SHP77 (cell line): Measurements from ENCODE around the gene DOCK8.
A peak's percentile ranks its signal among the peaks of the same experiment; 100 is the strongest.

Source experiments
- DNase-seq, 2 experiments: peaks; one replicate each; lab custom pipeline; 2025; lab: John Stamatoyannopoulos, UW

Gene DOCK8

DNA sequence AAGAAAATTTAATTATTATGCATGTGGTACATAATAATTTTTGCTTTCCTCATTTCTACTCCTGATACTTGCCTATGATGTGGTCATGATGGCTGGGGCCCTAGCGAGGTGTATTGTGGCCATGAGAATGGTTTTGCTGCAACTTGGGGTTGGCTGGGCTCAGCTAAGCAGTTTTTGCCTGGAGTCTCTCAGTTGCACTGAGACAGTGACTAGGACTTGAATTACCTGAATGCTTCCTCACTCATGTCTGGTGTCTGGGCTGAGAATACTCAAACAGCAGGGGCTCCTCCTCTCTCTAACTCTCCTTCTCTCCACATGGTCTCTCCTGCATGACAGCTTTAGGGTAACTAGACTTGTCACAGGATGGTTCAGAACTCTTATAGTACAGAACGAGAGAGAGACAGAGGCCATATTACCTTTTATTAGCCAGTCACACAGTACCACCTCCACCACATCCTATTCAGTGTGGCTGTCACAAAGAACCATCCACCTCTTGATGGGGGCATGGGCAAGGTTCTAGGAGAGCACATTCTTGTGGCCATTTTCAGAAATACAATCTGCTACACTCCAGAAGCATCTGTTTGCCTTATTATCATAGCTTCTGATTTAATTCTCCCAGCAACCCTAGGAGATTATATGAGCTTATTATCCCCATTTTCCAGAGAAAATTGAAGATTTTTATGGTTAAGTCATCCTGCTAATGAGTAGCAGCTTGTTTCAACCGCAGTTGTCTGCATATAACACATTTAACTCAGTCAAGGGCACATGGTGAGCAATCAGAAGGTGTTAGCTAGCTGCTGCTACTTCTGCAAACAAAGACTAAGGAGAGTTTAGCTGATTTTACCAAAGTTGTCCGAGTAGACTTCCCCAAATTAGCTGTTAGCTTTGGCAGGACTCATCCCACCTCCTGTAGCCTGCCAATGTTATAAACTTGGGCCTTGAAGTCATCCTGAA is 245.1 kb downstream of the DOCK8 start:
- DNase-seq: no peak

DNA sequence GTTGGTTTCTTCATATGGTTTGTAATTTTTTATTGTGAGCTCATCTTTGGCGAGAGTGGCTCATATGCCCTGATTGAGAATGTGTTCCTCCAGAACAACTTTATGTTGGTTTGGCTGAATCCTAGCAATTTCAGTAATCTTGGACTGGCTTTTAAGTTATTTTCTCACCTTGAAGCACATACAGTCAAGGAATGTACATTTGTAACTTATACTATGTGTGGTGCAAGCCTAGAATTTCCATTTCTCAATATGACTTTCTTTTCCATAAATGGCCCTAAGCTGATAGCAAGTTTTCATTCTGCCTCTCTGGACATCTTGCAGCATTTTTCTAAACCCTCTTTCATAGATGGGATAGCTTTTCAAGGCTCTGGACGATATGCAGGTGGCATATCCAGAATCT is 247.5 kb downstream of the DOCK8 start:
- no peak for DNase-seq

- no peak for DNase-seq
Measured at GRCh38 chr9:462606-463005, 247.9 kb downstream of the DOCK8 start.

DNA sequence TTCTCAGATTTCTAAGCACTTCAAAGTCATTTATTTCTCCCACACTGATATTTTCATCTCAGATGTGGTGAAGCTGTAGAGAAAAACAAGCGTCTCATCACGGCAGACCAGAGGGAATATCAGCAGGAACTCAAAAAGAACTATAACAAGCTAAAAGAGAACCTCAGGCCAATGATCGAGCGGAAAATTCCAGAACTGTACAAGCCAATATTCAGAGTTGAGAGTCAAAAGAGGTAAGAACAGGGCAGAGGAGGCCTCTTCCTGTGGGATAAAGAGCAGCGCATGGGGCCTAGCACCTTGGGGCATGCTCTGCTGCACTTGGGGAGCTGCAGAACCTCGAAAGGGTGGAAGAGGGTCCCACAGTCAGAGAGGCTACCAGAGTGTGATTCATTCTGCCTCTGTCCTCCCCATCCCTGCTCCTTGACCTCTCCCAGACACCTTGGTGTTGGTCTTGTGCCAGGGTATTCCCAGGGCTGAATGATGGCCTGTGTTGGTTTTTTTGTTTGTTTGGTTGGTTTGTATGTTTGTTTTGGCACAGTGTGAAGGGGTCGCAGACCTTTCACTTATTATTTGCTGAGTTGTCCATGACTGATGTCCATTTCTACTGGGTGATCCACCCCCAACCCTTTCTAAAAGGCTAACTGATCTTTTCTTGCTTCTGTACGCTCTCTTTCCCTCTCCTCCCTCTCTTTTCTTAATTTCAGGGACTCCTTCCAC is 248.9 kb downstream of the DOCK8 start:
- no peak for DNase-seq

DNA sequence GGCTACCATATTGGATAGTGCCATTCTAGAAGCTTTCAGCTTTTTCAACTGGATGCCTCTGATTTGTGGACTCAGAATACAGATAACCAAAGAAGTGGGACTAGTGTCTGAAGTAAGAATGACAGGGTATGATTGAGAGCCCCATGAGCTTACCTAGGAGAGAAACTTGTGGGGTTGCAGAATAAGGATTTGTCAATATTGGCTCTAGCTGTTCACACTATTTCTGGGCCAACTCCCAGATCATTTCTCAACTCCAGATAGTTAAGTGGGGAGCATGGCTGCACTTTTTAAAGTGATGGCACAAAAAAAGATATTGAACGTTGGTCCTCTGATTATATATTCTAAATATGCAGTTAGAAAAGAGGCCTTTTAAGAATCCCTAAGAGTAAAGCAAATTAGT is 252.1 kb downstream of the DOCK8 start:
- no peak for DNase-seq

DNA sequence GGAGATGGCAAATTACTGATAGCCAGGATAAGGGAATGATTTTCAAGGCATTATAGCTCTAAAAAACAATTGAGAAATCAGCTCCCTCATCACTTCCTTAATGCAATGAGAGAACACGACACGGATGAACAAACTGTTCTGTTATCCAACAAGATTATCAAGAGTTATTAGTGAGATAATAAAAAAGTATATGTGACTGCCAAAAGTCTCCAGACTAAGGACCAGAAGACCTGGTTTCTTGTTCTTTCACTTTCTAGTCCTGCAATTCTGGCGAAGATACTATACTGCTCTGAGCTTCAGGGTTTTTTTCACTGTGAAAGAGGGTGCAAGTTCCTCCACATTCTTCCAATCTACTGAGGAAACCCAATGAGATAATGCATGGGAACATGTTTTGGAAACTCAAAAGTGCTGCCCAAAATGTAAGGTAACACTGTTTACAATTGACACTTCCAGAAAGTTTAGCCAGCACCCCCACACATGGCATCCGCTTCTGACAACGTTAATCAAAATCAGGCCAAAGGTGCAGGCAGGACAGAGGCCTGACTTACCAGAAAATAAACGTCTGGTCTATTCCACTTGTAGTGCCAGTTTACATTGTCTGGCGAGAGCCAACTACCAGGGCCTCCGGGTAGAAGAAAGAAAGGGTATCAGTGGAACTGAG is 254.2 kb downstream of the DOCK8 start:
- DNase-seq: no peak

- peak in 1 of 2 experiments; percentile 36 for DNase-seq
Measured at GRCh38 chr9:469672-470551, 255.2 kb downstream of the DOCK8 start.

GRCh38 chr9:470552-471194 is 256.0 kb downstream of the DOCK8 start:
- no peak for DNase-seq

DNA sequence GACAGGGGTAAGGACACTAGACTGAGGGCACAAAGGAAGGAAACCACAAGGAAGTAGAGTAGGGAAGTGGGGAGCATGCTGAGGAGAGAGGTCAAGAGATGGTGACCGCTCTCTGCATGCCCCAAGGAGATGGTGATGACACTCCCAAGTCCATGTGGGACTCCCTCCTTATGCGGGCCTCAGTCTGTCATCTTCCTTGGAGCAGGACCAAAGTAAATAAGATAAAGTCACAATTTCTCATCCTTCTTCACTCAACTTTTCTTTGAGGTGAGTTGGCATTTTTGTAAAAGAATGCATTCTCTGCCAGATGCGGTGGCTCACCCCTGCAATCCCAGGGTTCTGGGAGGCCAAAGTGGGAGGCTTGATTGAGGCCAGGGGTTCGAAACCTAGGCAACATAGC is 256.7 kb downstream of the DOCK8 start:
- no peak for DNase-seq

GRCh38 chr9:472479-473075 is 257.9 kb downstream of the DOCK8 start:
- no peak for DNase-seq

DNA sequence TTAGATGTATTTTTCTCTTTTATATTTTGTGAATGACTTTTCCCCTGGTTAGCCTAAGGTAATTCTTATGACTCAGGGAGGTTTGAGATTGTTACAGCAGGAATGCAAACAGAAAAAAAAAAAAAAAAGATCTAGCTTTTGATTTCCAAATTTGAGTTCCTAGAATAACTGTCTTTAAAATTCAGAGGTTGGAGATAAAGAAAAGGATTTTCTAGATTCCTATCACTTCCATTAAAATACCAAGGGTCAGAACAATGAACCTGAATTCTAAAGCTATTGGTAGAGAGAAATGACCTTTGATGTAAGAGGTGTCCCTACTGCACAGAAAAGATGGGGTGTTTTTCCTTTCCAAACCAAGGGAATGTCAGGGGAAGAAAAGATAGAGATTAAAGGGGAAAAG is 262.5 kb downstream of the DOCK8 start:
- no peak for DNase-seq

DNA sequence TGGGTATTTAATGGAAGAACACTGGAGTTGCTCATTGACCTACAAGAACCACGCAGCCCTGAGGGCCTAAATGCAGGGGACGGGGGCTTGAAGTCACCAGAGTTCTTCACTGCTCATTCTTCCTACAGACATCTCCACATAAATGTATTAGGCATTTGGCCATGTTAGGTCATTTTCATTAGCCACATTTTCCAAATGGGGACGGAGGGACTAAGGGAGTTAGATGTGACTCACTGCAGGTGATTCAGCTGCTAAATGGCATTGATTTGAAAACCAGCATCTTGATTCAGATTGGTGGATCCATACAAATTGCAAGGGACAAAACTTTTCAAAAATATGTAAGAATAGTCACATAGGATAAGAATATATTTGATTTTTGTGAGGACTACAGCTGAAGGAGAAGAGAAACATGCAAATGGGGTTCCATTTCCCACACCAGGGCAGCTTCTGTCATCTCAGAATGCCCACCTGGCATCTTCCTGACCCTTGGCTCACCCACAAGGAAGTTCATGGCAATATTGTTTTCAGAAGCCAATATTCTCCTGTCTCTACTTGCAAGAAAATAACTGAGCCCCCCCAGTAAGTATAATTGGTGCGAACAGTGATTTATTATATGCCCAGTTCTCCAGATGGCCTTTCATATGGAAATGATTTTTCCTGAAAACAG is 264.8 kb downstream of the DOCK8 start:
- DNase-seq: no peak

- DNase-seq: no peak
Measured at GRCh38 chr9:479971-480350, 265.3 kb downstream of the DOCK8 start.

DNA sequence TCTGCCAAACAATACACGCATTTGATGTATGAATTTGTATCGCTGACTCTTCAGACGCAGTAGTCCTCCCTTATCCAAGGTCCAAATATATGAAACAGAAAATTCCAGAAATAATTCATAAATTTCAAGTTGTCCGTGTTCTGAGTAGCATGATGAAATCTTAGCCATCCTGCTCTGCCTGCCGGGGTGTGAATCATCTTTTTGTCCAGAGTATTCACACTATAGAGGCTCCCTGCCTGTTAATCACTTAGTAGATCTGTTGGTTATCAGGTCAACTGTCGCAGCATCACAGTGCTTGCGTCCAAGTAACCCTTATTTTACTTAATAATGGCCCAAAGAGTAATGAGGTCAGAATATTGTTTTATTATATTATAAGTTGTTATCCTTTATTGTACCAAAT is 268.1 kb downstream of the DOCK8 start:
- DNase-seq: no peak

DNA sequence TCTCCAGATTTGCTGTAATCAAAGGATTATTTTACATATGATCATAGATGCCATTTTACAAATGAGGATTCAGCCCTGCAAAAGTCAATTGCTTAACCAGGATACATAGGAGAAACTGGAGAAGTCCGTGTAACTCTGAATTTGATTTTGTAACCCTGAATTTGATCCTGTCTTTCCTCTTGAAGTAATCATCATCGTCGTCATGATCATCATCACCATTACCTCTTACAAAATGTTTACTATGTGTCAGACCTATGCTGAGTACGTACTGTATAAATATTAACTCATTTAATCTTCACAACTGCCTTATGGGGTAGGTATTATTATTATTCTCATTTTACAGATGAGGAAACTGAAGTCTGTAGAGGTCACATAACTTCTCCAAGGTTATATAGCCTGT is 271.5 kb downstream of the DOCK8 start:
- DNase-seq: no peak

DNA sequence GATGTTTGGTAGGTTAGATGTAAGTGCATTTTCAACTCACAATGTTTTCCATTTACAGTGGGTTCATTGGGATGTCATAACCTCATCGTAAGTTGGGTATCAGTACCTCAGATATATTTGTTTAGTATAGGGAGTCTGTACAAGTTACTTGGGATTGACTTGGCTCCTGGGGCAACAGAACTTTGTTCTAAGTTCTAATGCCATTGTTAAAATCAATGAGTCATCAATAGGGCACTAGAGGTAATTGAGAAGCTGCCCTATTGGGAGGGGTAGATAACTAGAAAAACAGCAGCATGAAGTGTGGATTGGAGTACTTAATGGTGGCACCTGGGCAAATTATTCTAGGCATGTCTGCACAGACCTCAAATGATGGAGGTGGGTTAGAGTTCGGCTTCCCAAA is 272.8 kb downstream of the DOCK8 start:
- no peak for DNase-seq

GRCh38 chr9:488448-488847 is 273.8 kb downstream of the DOCK8 start:
- no peak for DNase-seq

GRCh38 chr9:489198-490197 is 274.8 kb downstream of the DOCK8 start:
- no peak for DNase-seq

DNA sequence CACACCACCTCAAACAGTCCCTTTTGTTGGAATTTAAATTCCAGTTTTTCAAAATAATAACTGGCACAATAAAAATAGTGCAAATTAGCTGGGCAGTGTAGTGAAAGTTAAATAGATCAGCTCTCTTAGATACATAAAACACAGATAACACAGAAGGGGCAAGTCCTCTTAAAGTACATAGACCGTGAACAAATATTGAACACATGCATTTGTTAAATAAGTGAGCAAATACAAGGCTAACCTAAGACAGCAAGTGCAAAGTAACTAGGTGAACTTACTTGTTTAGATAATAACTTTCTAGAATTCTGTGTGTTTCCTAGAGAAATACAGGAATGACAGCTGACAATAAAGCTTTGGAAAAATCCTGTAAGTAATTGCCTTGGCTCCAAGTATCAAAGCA is 280.1 kb downstream of the DOCK8 start:
- no peak for DNase-seq
